CD14-positive monocyte (primary cell): ENCODE measurements around the gene ZC3H10. TPM values are rescaled to one million over a fixed set of nuclear protein-coding genes. Genes with fewer than 3 reads are reported as not detected.

Experiments used
- DNase-seq, 3 donors: peaks; one replicate each; pipeline ENCODE4 v3.0.0-alpha.2; 2011 to 2022
- H2AFZ ChIP-seq: 2 replicates; pipeline ENCODE4 v1.6.0; 2012; ENCODE audit warnings: mild to moderate bottlenecking, low read depth, low read length, inconsistent platforms; ENCODE audit not compliant: insufficient read depth, poor library complexity, severe bottlenecking
- H3K27ac ChIP-seq, 2 donors: 1 replicate in 1 of 2; 2 replicates in 1 of 2; pipeline ENCODE4 v1.5.1; 2012 to 2013; ENCODE audit warnings: low read length in 2 of 2, control low read depth in 1 of 2, inconsistent platforms in 1 of 2, low read depth in 1 of 2, mild to moderate bottlenecking in 1 of 2
- H3K27me3 ChIP-seq, 2 donors: one replicate each; pipeline versions ENCODE4 v1.6.0 to v1.6.1; 2011 to 2013; ENCODE audit warnings: low read length in 2 of 2; ENCODE audit not compliant: control insufficient read depth in 2 of 2, insufficient read depth in 2 of 2
- H3K36me3 ChIP-seq, 2 donors: replicated peaks in 1 of 2; 1 replicate in 1 of 2; 2 replicates in 1 of 2; pipeline versions ENCODE4 v1.5.1 to v1.6.1; 2012 to 2013; ENCODE audit warnings: low read length in 2 of 2, control low read depth in 1 of 2, inconsistent platforms in 1 of 2, mild to moderate bottlenecking in 1 of 2; ENCODE audit not compliant: insufficient read depth in 2 of 2, control insufficient read depth in 1 of 2
- H3K4me1 ChIP-seq, 2 donors: 1 replicate in 1 of 2; 2 replicates in 1 of 2; pipeline versions ENCODE4 v1.5.1 to v1.6.1; 2012 to 2013; ENCODE audit warnings: low read length in 2 of 2, control low read depth in 1 of 2, inconsistent platforms in 1 of 2, mild to moderate bottlenecking in 1 of 2, moderate library complexity in 1 of 2; ENCODE audit not compliant: insufficient read depth in 2 of 2, control insufficient read depth in 1 of 2
- H3K4me2 ChIP-seq: replicated peaks from 2 replicates; pipeline ENCODE3; 2012; ENCODE audit warnings: low read length, moderate library complexity, mild to moderate bottlenecking; ENCODE audit not compliant: poor library complexity, severe bottlenecking; ENCODE audit errors: extremely low read depth
- H3K4me3 ChIP-seq, 3 experiments: fragments of 200-600 bp in 1 of 3; sonication (generic) in 1 of 3; replicated peaks in 1 of 3; 1 replicate in 2 of 3; 2 replicates in 1 of 3; pipeline ENCODE4 v1.5.1; 2011 to 2013; ENCODE audit warnings: low read length in 3 of 3, mild to moderate bottlenecking in 3 of 3, control low read depth in 2 of 3, low read depth in 2 of 3, inconsistent platforms in 1 of 3, moderate library complexity in 1 of 3
- H3K79me2 ChIP-seq: 2 replicates; pipeline ENCODE4 v1.6.0; 2012; ENCODE audit warnings: mild to moderate bottlenecking, control low read depth, inconsistent platforms, low read length, moderate library complexity; ENCODE audit not compliant: insufficient read depth
- H3K9ac ChIP-seq: 2 replicates; pipeline ENCODE4 v1.6.0; 2017; ENCODE audit warnings: low read length, mild to moderate bottlenecking; ENCODE audit not compliant: insufficient read depth, poor library complexity, severe bottlenecking
- H3K9me3 ChIP-seq, 2 donors: replicated peaks in 1 of 2; 1 replicate in 1 of 2; 2 replicates in 1 of 2; pipeline versions ENCODE4 v1.5.1 to v1.6.1; 2012 to 2013; ENCODE audit warnings: low read length in 2 of 2, control low read depth in 1 of 2; ENCODE audit not compliant: control insufficient read depth in 1 of 2, insufficient read depth in 1 of 2
- H4K20me1 ChIP-seq: 2 replicates; pipeline ENCODE4 v1.6.0; 2012; ENCODE audit warnings: mild to moderate bottlenecking, low read length, control low read depth, moderate library complexity; ENCODE audit not compliant: insufficient read depth
- H3K27ac Mint-ChIP-seq, 7 donors: one replicate each; pipeline ENCODE4 v1.8.0; 2020; ENCODE audit warnings: mild to moderate bottlenecking in 7 of 7, mixed read lengths in 7 of 7, moderate library complexity in 6 of 7, inconsistent platforms in 2 of 7
- H3K27me3 Mint-ChIP-seq, 3 donors: one replicate each; pipeline ENCODE4 v1.8.0; 2021 to 2022; ENCODE audit warnings: low read depth in 3 of 3, mild to moderate bottlenecking in 3 of 3, mixed read lengths in 3 of 3, moderate library complexity in 3 of 3, inconsistent platforms in 1 of 3
- H3K36me3 Mint-ChIP-seq, 2 donors: one replicate each; pipeline ENCODE4 v1.8.0; 2020; ENCODE audit warnings: mixed read lengths in 2 of 2, inconsistent platforms in 1 of 2, mild to moderate bottlenecking in 1 of 2
- H3K4me1 Mint-ChIP-seq: one replicate; pipeline ENCODE4 v1.8.0; 2020; ENCODE audit warnings: mild to moderate bottlenecking, mixed read lengths
- H3K4me3 Mint-ChIP-seq, 2 donors: one replicate each; pipeline ENCODE4 v1.8.0; 2020; ENCODE audit warnings: mild to moderate bottlenecking in 2 of 2, mixed read lengths in 2 of 2, moderate library complexity in 1 of 2
- H3K9me3 Mint-ChIP-seq, 7 donors: one replicate each; pipeline ENCODE4 v1.8.0; 2020 to 2022; ENCODE audit warnings: mixed read lengths in 7 of 7, mild to moderate bottlenecking in 6 of 7, moderate library complexity in 6 of 7, inconsistent platforms in 2 of 7
- CTCF ChIP-seq: fragments of 200-600 bp; IDR thresholded peaks from one replicate; pipeline ENCODE4 v1.8.0; 2022; ENCODE audit warnings: antibody characterized with exemption, mild to moderate bottlenecking
- WGBS: methylation state at CpG from one replicate; pipeline ENCODE4 v1.1.5; 2013; ENCODE audit warnings: missing lambda C conversion rate; ENCODE audit not compliant: insufficient coverage; 5-methylcytosine and 5-hydroxymethylcytosine counted together
- intact Hi-C, 2 donors: fragments of 100-400 bp; cut with micrococcal nuclease; formaldehyde crosslinking; loops; one replicate each; pipeline versions ENCODE4 v1.15.0 to v1.15.1; 2023
- polyA plus RNA-seq, 3 donors: library from polyadenylated mRNA; depleted of rRNA in 1 of 3; unstranded in 2 of 3; stranded (reverse) in 1 of 3; fragments of 300-500 nt in 2 of 3; fragments of >200 nt in 1 of 3; fragmentation: Illumina TruSeq in 2 of 3; gene quantifications; 1 replicate in 2 of 3; 2 replicates in 1 of 3; pipeline ENCODE4 v1.2.3, GENCODE V29; 2012 to 2021

The ZC3H10 gene
- polyA plus RNA-seq, 3 donors = 1.7 to 3.1 (median 1.8) TPM

- H3K4me1 Mint-ChIP-seq = peaks cover 13% of the 10 kb centered on the region
- H3K4me3 Mint-ChIP-seq = no peak overlapping the region
- H3K4me1 ChIP-seq = peaks cover 12% of the 10 kb centered on the region in 2 donors
- H3K27me3 ChIP-seq = no peaks in the 10 kb centered on the region
- H3K27ac ChIP-seq = no peak overlapping the region
- WGBS = 100% methylated on average over 3 of the region's 4 CpGs
- no peak overlapping the region for H2AFZ ChIP-seq
- TF ChIP-seq CTCF = no peak
- no peak overlapping the region for H3K4me2 ChIP-seq
- no peak overlapping the region for H3K9ac ChIP-seq
- peaks cover 21% of the 10 kb centered on the region for H3K79me2 ChIP-seq
- peaks cover 0 to 4% (median 2%) of the 10 kb centered on the region in 3 donors for H3K27me3 Mint-ChIP-seq
- peaks cover 58% of the 10 kb centered on the region for H4K20me1 ChIP-seq
- intact Hi-C loops = no loop called here
- peaks cover 81 to 97% of the 10 kb centered on the region in 2 donors for H3K36me3 Mint-ChIP-seq
- H3K36me3 ChIP-seq = peaks cover 79 to 97% of the 10 kb centered on the region in 2 donors
- no peaks in the 10 kb centered on the region for H3K9me3 ChIP-seq
- H3K9me3 Mint-ChIP-seq = no peaks in the 10 kb centered on the region
- peak overlapping the region in 2 of 7 donors; percentile 8 to 31 for H3K27ac Mint-ChIP-seq
- H3K4me3 ChIP-seq = no peak overlapping the region
- DNase-seq = no peak
These were observed 47.3 kb downstream of the ZC3H10 start for GRCh38 chr12:56165369-56165768.

- intact Hi-C loops = no loop called here
- Histone ChIP-seq H3K27me3 (no peaks in the 10 kb centered on the region), H3K27ac (peak overlapping the region in 1 of 2 donors; percentile 7), H3K4me2 (no peak overlapping the region), H3K36me3 (peaks cover 80 to 97% of the 10 kb centered on the region in 2 donors), H3K9ac (no peak overlapping the region), H2AFZ (no peak overlapping the region), H3K9me3 (no peaks in the 10 kb centered on the region), H3K4me1 (no peaks in the 10 kb centered on the region), H3K79me2 (no peaks in the 10 kb centered on the region), H4K20me1 (peaks cover 19% of the 10 kb centered on the region), H3K4me3 (no peak overlapping the region)
- no peak for TF ChIP-seq CTCF
- DNase-seq = no peak
- 82% methylated on average over 11 of the region's 11 CpGs for WGBS
- peaks cover 0 to 4% (median 2%) of the 10 kb centered on the region in 3 donors for H3K27me3 Mint-ChIP-seq
- no peak overlapping the region for H3K4me3 Mint-ChIP-seq
- H3K27ac Mint-ChIP-seq = peak overlapping the region in 4 of 7 donors; percentile 30 to 66 (median 52)
- H3K36me3 Mint-ChIP-seq = peaks cover 83 to 98% of the 10 kb centered on the region in 2 donors
- no peaks in the 10 kb centered on the region for H3K9me3 Mint-ChIP-seq
- no peaks in the 10 kb centered on the region for H3K4me1 Mint-ChIP-seq
These were observed 51.2 kb downstream of the ZC3H10 start for GRCh38 chr12:56169229-56169759.
